ENCODE results near the gene PCP4.

Gene PCP4

DNA sequence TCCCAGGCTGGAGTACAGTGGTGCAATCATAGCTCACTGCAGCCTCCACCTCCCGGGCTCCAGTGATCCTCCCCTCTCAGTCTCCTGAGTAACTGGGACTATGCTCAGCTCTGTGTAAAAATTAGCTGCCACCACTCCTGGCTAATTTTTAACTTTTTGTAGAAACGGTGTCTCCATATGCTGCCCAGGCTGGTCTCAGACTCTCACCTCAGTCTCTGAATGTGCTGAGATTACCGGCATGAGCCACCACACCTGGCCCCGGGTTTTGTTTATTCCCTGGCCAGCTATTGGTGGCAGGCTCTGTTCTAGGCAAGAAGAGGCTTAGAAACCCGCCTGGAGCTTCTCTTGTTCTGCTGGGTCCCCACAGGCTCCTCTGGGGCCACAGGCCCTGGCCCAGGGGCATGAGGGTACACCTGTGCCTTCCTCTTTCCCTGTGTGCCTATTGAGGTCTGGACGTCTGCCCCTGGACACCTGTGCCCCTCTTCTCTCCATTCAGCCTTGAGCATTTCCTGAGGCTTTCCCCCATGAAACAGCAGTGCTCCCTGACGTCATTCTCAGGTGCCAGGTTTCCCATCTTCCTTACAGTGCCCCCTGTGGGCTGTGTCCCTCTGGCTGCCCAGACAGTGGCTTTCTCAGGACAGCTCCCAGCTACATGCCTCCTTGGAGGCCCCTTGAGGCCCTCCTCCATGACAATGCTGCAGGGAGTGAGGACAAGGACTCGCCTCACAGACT is 57.5 kb downstream of the PCP4 start:
- DNase-seq = no peak

DNA sequence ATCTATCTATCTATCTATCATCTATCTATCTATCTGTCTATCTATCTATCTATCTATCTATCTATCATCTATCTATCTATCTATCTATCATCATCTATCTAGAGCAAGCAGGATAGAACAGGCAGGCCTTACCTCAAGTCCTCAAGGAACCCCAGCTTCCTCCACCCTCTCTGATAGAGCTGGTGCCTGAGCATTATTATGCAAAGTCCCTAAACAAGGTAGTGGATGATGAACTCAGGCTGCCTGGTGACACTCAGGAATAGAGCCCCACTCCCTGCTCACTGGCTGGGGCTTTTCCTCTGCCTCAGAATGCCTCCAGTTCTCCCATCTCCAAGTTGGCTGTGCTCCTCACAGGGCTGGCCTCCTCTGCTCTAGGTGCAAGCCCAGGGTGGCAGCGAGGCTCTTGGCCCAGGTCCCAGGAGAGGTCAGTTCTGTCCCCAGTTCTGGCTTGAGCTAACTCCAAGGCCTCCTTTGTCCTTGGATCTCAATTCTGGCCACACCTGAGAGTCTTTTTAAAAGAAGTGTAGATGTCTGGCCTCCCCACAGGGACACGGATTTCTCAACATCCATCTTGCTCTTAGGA is 60.2 kb downstream of the PCP4 start:
- no peak for DNase-seq

DNA sequence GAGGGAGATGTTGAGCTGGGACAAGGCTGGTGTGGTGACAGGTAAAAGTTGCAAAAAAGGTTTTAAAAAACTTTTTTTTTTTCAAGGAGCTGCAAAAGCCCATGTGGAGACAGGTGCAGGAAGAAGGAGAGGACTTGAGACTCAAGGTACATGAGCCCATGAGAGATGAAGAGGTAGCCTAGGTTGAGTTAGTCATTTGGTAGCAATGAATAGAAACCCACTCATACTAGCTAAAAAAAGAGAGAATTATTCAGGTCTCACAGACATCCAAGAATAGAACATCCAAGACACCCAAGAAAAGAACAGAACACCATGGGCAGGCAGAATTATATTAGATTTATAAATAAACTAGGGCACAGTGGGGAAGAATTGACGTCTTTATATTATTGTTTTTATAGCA is 65.1 kb downstream of the PCP4 start:
- DNase-seq = no peak

DNA sequence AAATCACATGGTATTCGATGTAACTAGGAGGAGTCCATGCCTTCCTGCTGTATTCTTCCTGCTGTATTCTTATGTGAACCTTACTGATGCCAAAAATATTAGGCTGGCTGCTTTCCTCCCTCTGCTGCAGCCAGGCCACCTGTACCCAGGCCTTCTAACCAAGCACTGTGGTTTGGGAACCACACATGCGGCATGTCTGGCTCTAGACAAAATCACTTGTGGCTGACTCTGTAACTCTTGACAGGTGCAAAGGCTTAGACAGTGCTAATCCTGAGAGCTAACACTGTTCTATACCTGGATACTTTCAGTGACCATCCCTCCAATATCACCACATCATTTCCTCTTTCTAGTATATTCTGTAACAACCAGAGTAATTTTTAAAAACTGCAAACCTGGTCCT is 67.7 kb downstream of the PCP4 start:
- no peak for DNase-seq

DNA sequence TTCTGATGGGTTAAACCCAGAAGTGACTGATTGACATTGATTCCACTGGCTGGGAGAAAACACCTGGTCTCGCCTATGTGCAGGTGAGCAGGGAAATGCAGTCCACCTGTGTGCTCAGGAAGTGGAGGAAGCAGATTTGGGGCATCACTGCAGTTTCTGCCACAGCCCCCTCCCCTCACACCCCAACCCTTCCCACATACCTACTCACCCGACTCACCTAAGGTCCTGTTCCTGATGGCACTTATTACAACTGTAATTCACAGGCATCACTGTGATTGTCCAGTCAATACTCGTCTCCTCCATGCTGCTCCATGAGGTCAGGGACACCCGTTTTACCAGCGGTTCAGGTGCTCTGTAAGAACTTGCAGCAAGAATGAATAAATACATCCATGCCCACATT is 68.5 kb downstream of the PCP4 start:
- no peak for DNase-seq

DNA sequence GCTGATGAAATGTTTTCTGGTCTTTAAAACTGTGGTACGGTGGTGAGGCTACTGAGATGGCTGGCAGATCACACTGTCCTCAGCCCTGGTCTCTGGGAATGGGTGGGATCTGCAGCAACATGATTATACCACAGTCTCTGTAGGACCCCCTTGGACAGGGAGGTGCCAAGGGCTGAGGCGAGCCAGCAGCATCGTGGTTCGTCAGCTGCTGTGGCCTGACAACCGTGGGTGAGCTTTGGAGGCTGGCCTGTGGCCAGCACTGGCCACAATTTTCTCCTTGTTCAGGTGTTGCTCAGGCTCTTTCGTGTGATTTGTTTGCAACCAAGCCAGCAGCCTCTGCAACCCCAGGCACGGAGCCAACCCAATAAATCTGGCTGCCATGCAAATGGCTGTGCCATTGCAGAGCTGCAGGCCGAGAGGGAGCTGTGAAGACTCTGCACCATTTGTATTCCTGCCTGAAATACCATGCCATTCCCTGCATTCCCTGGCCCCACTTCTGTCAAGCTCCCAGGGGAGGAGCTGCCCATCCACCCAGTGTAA is 70.9 kb downstream of the PCP4 start:
- DNase-seq = no peak

DNA sequence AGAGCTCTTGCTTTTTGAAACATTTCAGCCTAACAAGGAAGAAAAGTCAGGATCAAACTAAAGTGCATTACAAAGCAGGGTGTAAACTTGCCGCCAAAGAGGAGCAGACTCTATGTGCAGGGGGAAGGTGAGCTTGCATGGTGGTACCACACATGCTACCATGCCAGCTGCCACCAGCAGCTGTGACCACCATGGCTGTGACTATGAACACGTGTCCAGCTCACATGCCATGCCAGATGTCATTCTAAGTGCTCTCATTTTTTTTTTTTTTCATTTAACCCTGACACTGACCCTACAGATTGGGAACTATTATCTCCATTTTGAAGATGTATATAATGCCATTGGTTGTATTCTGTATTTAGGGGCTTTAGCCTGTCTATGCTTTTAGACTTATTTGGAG is 79.0 kb downstream of the PCP4 start:
- no peak for DNase-seq

DNA sequence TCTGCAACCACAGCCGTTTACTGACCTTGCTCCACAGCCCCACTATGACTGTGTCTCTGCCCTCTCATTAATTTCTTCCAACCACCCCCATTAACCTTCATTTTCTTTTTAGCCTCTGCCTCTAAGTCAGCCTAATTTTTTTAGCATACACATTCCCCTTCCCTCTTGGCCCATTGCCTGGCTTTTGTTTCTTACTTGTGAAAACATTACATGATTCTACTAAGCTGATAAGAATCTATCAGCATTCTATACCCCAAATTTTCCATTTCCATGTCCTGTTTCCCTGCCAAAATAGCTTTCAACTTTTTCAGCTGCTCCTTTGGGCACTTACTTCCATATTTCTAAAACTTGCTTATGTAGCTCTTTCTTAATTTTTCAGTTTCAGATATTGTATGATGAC is 79.8 kb downstream of the PCP4 start:
- no peak for DNase-seq

DNA sequence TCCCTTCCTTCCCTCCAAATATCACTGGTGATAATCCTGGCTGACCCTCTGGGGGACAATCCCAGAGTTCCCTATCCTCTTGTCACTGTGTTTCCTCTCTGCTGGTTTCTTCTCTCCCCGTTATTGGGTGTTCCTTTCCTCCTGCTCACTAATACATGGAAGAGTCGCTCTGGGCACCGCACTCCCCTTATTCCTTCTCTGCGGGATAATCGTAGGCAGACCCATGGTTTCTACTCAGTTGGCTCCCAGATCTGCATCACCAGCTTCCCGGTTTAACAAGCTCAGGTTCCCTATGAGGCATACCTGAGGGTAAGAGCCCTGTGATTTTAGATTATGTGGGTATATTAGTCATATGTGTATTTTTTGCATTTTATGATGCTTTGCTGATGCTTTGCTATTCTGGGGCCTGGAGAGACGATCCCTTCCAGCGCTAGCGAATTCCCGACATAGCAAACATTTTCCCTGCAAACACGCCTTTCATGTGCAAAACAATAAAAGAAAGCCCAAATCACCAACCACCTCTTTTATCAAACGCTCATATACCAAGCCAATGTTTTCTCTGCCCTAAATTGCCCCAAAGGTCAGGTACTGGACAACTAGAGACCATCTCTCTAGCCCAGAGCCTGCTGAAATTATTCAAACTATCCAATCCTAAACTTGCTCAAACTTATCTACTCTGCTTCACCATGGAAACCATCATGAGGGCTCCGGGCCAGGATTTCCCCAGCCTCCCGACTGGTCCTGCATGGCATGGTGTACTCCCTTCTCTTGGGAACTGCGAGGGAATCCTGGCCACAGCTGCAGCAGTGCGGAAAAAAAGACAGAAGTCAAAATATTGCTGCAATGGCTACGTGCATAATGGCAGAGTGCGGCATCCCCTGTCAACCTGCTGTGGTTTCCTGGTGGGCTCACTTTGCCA is 84.2 kb downstream of the PCP4 start:
- no peak for DNase-seq

DNA sequence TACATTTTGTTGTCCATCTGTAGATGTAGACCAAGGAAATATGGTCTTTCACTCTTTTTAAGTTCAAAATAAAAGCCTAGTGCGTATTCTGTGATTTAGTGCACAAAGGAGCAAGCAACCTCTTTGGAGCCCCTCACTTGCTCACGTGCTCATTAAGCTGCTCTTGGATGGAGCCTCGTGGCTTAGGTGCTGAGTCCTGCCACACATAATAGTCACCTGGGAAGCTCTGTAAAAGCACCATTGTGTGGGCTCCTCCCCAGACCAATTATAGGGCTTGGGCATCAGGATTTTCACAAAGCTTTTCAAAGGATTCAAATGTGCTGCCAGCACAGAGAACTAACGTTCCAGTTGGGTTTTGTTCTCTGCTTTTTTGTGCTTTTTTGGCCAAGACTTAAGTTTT is 85.0 kb downstream of the PCP4 start:
- no peak for DNase-seq

DNA sequence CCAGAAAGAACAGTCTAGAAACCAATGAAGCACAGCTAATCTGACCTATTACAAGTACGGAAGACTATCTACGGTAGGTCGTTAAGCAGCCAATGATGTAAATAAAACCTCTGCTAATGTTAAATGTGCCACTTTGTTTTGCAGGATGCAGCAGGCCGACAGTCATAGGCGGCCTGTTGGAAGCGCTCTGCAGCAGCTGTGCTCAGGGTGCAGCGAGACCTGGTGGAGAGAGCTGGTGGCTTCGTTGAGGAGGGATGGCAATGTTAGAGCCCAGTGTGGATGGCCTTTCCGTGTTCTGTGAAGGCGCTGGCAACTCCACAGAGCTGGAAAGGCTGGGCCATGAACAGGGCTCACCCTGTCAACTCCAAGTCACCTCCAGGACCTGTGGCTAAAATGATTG is 87.3 kb downstream of the PCP4 start:
- DNase-seq = no peak

DNA sequence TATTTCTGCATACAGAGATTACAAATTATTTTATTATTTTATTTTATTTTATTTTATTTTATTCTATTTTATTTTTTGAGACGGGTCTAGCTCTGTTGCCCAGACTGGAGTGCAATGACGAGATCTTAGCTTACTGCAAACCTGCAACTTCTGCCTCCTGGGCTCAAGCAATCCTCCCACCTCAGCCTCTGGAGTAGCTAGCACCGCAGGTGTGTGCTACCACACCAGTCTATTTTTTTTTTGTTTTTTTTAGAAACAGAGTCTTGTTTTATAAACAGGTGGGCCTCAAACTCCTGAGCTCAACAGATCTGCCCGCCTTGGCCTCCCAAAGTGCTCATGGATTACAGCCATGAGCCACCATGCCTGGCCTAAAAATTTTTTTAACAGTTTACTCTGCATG is 88.1 kb downstream of the PCP4 start:
- DNase-seq = no peak

DNA sequence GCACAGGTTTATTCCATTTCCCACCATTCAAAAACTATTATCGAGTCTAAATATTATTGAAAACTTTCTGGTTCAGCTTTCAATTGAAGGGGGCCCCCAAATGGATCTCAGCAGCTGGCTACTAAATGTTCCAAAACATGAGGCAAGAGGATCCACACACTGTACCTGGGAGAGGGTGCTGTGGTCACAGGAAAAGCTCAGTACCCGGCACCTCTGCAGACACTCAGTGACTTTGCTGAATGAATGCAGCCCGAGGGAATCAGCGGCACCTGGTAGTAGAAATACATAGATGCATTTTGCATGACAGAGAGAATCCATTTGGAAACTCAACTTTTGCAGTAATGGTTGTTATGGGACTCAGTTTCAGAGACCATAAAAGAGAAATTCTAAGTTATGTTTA is 89.3 kb downstream of the PCP4 start:
- no peak for DNase-seq

DNA sequence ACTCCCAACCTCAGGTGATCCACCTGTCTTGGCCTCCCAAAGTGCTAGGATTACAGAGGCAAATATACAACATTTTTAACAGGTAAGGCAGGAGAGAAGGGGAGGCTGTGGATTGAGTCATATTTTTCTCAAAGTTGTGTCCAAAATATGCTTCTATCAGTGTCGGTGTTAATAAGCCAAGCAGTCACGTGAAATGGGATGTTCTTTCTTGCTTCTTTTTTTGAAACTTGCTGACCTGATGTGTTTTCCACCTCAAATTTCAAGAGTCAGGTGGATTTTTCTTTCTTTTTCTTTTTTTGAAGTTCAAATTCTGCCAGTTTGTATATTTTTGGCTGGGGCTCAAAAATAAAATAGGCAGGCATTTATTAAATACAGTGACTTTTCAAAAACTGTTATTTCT is 91.5 kb downstream of the PCP4 start:
- no peak for DNase-seq

DNA sequence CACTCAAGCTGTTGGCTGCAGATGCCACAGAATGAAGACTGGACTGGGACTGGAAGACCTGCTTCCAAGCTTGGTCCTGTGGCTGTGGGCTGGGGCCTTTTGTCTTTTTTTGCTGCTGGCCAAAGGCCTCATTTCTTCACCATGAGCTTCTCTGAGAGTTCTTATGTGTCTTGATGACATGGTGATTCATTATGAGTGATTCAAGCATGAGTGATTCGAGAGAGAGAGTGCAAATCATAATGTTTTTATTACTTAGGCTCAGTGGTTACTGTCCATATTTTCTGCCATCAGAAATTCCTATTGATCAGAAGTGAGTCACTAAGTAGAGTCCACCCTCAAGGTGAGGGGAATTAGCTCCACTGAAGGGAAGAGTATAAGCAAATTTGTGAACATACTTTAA is 94.0 kb downstream of the PCP4 start:
- DNase-seq = no peak

DNA sequence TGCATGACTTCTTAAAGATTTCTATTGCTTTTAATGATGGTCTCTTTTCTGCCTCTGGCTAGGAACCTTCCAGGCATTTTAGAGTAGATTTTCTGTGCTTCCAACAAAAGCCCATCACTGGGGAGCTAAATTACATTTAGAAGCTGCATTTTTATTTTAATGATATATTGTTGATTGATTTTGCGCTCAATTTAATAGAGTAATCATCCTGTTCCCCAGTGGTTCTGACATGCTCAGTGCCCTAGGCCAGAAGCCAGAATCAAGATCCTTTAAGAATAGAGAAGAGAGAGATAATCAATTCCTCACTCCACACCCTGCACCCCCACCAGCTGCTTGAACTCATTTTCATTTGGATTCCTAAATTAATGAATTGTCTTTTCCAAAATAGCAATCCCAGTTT is 97.8 kb downstream of the PCP4 start:
- DNase-seq = no peak

DNA sequence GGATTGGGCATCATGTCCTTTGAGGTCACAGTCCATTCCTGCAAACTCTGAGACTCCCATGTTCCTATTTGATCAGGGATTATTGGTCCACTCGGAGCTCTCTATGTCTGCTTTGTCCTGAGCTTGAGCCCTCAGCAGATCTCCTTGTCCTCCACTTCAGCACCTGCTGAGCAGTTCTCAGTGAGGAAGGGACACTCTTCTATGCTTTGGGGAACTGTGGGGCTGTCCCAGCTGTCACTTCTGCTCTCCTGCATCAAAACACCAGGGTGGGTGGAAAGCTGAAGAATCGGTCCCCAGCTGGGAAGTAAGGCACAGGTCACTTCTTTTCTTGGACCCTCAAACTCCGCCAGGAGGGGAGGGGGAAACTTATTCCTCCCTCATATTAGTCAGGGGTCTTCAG is 99.5 kb downstream of the PCP4 start:
- DNase-seq = no peak

DNA sequence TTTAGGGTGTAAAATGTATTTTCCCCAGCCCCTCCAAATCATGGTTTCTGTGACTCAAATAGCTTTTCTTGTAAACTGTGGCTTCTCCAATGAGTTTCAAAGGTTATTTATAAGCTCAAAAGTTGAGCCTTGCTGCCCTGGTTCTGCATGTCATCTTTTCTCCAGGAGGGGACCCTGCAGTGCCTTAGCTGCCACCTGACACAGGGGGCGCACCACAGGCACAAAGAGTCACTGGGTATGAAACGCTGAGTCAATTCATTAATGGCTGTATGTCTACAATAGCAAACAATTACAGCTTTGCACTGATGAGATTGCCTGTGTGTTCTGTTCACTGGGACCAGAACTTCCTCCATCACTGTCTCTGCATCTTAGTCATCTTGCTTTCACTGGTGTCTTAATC is 100.8 kb downstream of the PCP4 start:
- DNase-seq = no peak

DNA sequence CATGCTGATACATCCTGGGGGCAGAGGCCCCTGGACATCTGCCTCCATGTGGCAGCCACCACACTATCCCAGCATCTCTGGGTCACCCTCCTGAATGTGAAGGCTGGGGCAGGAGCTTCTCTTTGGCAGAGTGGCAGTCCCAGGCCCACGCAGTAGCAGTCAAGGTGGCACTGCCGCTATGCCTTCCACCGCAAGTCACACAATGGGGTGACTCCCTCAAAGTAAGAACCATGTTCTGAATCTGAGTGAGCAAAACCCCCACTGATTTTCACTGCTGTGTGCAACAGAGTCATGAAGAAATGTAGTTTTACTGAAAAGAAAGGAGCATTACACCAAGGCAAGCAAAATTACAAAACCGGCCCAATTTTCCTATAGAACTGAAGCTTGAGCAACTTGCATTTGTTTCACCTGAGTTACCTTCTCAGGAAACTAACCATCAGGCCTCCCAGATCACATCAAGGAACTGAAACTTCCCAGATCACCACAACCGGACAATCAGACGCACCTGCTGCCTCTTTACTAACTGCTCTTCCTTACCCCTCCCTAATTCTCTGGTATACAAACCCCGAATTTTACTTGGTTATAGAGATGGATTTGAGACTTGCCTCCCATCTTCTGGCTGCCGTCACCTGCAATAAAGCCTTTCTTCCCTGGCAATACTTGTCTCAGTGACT is 102.6 kb downstream of the PCP4 start:
- DNase-seq = no peak

DNA sequence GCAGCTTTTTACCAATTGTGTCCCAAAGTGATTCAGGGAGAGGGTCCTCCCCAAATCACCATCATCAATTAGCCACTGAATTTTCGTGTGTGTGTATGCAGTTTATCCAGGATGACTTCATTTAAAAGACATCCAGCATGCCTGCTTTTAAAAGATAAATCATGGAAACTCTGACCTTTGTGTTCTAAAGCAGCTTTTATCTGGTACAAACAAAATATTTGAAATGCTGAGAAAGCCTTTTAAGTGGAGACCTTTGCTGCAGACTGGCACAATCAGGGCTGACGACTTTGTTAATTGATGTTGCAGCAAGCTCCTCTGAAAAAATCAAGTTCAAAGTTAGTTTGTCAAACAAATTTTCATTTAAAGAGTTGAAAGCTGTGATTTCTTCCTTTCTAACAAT is 104.7 kb downstream of the PCP4 start:
- no peak for DNase-seq

DNA sequence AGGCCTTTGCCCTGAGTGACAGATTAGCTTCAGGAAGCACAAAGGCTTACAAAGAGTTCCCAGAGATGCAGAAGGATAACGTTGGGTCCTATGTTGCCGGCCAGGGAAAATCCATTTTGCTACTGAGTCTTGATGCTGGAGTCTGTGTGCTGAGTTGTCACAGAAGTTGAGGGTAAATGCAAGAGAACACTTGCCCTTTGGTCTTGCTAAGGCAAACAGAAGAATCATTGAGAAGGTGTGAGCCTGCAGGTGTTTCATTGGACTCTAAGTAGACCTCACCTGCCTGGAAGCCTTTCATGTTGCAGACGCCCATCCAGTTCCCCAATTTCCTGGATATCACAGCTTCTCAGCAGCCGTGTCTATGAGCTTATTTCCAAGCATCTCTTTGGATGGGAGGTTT is 105.2 kb downstream of the PCP4 start:
- no peak for DNase-seq

DNA sequence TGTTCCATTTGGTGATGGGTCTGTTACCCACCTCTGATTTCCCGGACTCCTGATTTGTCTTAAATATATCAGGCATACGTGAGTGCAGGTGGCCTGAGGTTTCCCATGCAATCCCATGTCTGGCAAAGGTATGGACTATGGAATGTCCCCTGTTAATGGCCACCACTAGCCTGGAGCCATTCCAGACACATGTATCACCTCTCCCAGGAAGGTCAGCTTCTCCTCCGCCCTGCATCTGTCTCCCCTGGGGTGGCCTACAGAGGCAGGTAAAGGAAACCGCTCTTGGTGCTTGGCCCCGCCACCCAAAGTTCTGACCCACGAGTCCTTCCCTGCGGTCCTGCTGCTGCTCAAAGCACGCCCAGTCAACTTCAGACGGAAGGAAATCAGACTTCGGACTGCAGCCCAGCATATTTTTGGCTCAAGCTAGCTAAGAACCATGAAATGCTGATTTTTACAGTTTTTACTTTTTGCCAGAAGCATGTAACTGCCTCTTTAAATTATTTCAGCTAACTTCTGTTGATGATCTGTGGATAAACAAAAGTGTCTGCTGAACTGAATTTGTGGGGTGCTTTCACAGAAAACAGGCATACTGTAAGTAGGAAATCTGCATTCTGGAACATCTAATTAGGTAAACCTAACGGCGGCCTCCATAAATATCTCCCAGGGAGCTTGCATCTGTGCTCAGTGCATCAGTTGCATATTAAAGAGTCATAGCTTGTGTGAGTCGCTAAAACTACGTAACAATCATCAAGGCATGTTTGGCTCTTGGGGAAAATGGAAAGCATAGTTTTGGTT is 105.9 kb downstream of the PCP4 start:
- no peak for DNase-seq
